ENCODE results near the gene TLDC2.

- TF ChIP-seq CTCF (IDR thresholded peaks at IDR 0.05) (no peak), POLR2A (IDR thresholded peaks at IDR 0.05) (no peak)
Observed at GRCh38 chr20:36873498-36874189, 2.3 kb upstream of the TLDC2 start.

Measured in testis (tissue), 2 donors.